NCI-H2196 treated with DMSO at 0.1 percent for 48 hours (cell line): ENCODE results near the gene MPEG1.

Experiments
- DNase-seq: peaks from one replicate; lab custom pipeline; 2025; ENCODE audit not compliant: unreplicated experiment; lab: John Stamatoyannopoulos, UW

The MPEG1 gene

GRCh38 chr11:59172345-59173079 lies 40.2 kb downstream of the MPEG1 start:
- no peak for DNase-seq

DNA sequence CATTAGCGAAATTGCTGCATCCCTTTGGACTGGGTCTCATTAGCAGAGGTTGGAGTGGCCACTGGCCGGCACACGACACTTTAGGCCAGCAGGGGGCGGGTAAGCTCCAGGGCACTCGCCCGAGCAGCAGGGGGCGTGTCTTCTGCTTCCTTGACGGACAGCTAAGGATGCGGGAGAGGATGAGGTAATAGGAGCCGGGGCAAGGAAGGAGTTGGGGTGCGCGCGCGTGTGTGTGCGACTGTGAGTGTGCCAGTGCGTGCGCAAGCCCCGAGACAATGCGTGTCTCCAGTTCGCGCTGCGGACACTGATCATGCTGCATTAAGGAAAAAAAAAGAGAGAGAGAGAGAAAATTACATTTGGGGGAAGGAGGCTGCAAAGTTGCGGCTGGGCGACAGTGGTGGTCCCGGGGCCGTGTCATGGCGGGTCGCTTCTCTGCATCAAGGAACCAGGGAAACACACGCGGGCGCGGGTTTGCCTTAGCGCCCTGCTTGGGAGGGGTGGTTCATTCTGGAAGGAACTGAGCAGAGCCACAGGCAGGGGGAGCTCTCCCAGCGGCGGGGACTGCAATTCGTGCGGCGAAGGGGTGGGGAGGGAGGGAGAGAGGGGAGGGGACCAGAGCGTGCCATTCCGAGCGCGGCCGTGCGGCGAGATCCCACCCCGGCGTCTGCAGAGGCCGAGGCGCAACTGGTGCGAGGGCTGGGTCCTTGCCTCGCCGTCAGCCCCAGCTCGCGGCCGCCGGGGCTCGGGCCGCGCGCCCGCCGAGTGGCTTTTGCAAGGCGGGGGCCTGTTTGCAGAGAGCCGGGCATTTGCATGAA lies 41.0 kb downstream of the MPEG1 start, which contains the start of gene DTX4:
DTX4 (plus strand) TSS at position 625 of the 815 bp plus-strand sequence. CDS start 464 bp downstream, outside the sequence.
- peak; percentile 90 for DNase-seq

GRCh38 chr11:59164028-59164427 lies 48.7 kb downstream of the MPEG1 start:
- no peak for DNase-seq
